Measurements from ENCODE around the gene CIZ1. TPM values are rescaled to one million over a fixed set of nuclear protein-coding genes. Genes with fewer than 3 reads are reported as not detected.

CIZ1 gene
- total and polyA plus RNA-seq, 2 of the 13 experiments (the other 11 are each of a cell fraction or from before 2014, with no cell fraction given), result 30.6 to 50.3 TPM

GRCh38 chr9:128218518-128219389 lies 27.4 kb upstream of the CIZ1 start (continued):
- TF ChIP-seq, protein P1, sequence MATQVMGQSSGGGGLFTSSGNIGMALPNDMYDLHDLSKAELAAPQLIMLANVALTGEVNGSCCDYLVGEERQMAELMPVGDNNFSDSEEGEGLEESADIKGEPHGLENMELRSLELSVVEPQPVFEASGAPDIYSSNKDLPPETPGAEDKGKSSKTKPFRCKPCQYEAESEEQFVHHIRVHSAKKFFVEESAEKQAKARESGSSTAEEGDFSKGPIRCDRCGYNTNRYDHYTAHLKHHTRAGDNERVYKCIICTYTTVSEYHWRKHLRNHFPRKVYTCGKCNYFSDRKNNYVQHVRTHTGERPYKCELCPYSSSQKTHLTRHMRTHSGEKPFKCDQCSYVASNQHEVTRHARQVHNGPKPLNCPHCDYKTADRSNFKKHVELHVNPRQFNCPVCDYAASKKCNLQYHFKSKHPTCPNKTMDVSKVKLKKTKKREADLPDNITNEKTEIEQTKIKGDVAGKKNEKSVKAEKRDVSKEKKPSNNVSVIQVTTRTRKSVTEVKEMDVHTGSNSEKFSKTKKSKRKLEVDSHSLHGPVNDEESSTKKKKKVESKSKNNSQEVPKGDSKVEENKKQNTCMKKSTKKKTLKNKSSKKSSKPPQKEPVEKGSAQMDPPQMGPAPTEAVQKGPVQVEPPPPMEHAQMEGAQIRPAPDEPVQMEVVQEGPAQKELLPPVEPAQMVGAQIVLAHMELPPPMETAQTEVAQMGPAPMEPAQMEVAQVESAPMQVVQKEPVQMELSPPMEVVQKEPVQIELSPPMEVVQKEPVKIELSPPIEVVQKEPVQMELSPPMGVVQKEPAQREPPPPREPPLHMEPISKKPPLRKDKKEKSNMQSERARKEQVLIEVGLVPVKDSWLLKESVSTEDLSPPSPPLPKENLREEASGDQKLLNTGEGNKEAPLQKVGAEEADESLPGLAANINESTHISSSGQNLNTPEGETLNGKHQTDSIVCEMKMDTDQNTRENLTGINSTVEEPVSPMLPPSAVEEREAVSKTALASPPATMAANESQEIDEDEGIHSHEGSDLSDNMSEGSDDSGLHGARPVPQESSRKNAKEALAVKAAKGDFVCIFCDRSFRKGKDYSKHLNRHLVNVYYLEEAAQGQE (IDR thresholded peaks at IDR 0.05; ENCODE audit: borderline replicate concordance in 1 of 2, low read depth in 1 of 2, low read length in 2 of 2), result peak; percentile 46 to 89
- peak; percentile 25; the same call in 1 of the 2 replicates for TF ChIP-seq ZFP91 (CRISPR knock-in tag; IDR thresholded peaks at IDR 0.05; ENCODE audit: borderline replicate concordance)

DNA sequence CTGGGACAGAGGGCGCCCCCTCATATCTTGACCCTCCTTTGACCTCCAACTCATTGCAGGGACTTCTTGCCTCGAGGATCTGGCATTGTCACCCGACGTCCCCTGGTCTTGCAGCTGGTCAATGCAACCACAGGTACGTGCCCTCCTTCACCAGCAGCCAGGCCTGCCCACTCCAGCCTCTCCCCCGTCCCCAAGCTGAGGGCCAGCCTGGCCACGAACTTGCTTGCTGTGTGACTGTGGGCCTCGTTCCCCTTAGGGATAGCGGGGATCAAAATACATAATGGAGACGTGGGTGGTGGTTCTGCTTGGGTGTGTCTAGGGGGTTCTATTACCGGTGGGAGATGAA lies 26.8 kb upstream of the CIZ1 start:
- BruUV-seq (replicated peaks), result no TSS peak
- Histone ChIP-seq H3K4me1 (ENCODE audit: insufficient read depth, low read length) (peaks cover 38% of the 10 kb centered on the region), H4K20me1 (ENCODE audit: insufficient read depth, low read length) (no peaks in the 10 kb centered on the region), H3K36me3 (replicated peaks in 1 of 2; ENCODE audit: control insufficient read depth in 1 of 2, insufficient read depth in 2 of 2, low read length in 2 of 2) (no peaks in the 10 kb centered on the region), H3K9me3 (ENCODE audit: low read length) (no peaks in the 10 kb centered on the region), H3K79me2 (ENCODE audit: insufficient read depth, low read length) (no peaks in the 10 kb centered on the region), H3K9ac (ENCODE audit: insufficient read depth, low read depth, low read length) (no peak overlapping the region), H3K4me2 (ENCODE audit: low read depth, low read length) (peak overlapping the region; percentile 54), H3K27me3 (ENCODE audit: control insufficient read depth in 1 of 2, insufficient read depth in 2 of 2, low read length in 2 of 2) (peaks cover 1 to 7% of the 10 kb centered on the region in 2 experiments; a peak in 4 of 5 replicates), H2AFZ (ENCODE audit: low read length) (no peak overlapping the region), H3K27ac (ENCODE audit: extremely low read length, insufficient read depth, low read length) (no peak overlapping the region), H3K4me3 (replicated peaks in 1 of 3; ENCODE audit: insufficient read depth in 1 of 3, low read depth in 2 of 3, low read length in 3 of 3) (peak overlapping the region in 1 of 3 experiments; percentile 40; a peak in 2 of 6 replicates)
- ChIA-PET POLR2A (interaction anchor here (0.6 to 1.6 kb wide), 3 partner anchors 11 to 58 kb away, joined by 3 to 5 read pairs (median 3); partner anchors contain the start of gene BBLN), CTCF (ENCODE audit: low intra/inter-chr PET ratio, low total read pairs) (no interaction called here)
- no peak for FAIRE-seq
- ATAC-seq, result no peak
- 72% methylated on average over 10 of the region's 11 CpGs for whole genome bisulfite sequencing (ENCODE audit: low lambda C conversion rate)
- intact Hi-C loops (cut with micrococcal nuclease; ENCODE audit: unreplicated experiment) (no loop called here), in situ Hi-C loops (cut with HindIII; ENCODE audit: extremely low pct_ligation_motif_present, low pct_unique_long_range_greater_than_20kb) (no loop called here)
- DNase-seq (ENCODE audit: low spot score), result no peak
- TF ChIP-seq AHR (CRISPR knock-in tag; IDR thresholded peaks at IDR 0.05) (no peak), JUND (CRISPR knock-in tag; IDR thresholded peaks at IDR 0.05) (no peak), ZFP91 (CRISPR knock-in tag; IDR thresholded peaks at IDR 0.05; ENCODE audit: borderline replicate concordance) (0 out of 2 replicates have a peak, but pooled peaks have one; percentile 1)

Measured in HepG2 (cell line).